GDM1 (cell line): ENCODE data around the gene GPX1.
"Not testable (repeated sequence)": the region's sequence is repeated elsewhere in the genome, so short reads cannot be mapped to it uniquely, and the experiment has no call there.

ENCODE experiments used
- DNase-seq: peaks from one replicate; lab custom pipeline; 2025; lab: John Stamatoyannopoulos, UW

Gene GPX1

GRCh38 chr3:49358217-49358883, at the start of gene GPX1:
TSS of gene GPX1 (minus strand) at chr3:49358353. CDS start at chr3:49358278, 75 bp downstream.
- DNase-seq: peak; percentile 97

- no peak for DNase-seq
These were observed 48.7 kb upstream of the GPX1 start for GRCh38 chr3:49406571-49407565.

GRCh38 chr3:49405570-49405969, 47.4 kb upstream of the GPX1 start:
- not testable (repeated sequence) for DNase-seq

- DNase-seq: no peak
These were observed 45.7 kb upstream of the GPX1 start for GRCh38 chr3:49403891-49404290.

- DNase-seq: no peak
These were observed 43.6 kb upstream of the GPX1 start for GRCh38 chr3:49401766-49402165.

GRCh38 chr3:49399461-49399860, 41.3 kb upstream of the GPX1 start:
- no peak for DNase-seq

- DNase-seq: no peak
These were observed 39.3 kb upstream of the GPX1 start for GRCh38 chr3:49397470-49397869.

GRCh38 chr3:49391310-49391709, 33.2 kb upstream of the GPX1 start:
- not testable (repeated sequence) for DNase-seq

- no peak for DNase-seq
These were observed 31.1 kb upstream of the GPX1 start for GRCh38 chr3:49389297-49389696.

GRCh38 chr3:49388289-49388820, 30.2 kb upstream of the GPX1 start:
- no peak for DNase-seq

GRCh38 chr3:49387721-49388120, 29.6 kb upstream of the GPX1 start:
- DNase-seq: no peak

GRCh38 chr3:49386056-49386756, 28.1 kb upstream of the GPX1 start:
- DNase-seq: no peak

GRCh38 chr3:49385617-49386016, 27.5 kb upstream of the GPX1 start:
- DNase-seq: no peak

- no peak for DNase-seq
These were observed 25.2 kb upstream of the GPX1 start for GRCh38 chr3:49383387-49383786.

GRCh38 chr3:49378249-49378895, 20.2 kb upstream of the GPX1 start:
- DNase-seq: no peak

GRCh38 chr3:49377483-49377882, 19.3 kb upstream of the GPX1 start:
- no peak for DNase-seq

- DNase-seq: no peak
These were observed 13.8 kb upstream of the GPX1 start for GRCh38 chr3:49371946-49372345.

- no peak for DNase-seq
These were observed 12.6 kb upstream of the GPX1 start for GRCh38 chr3:49370585-49371290.

GRCh38 chr3:49362561-49362960, 4.4 kb upstream of the GPX1 start:
- no peak for DNase-seq

GRCh38 chr3:49359623-49360022, 1.5 kb upstream of the GPX1 start:
- DNase-seq: no peak

- no peak for DNase-seq
These were observed 702 bp upstream of the GPX1 start for GRCh38 chr3:49358884-49359225.
